ENCODE results near the gene MRPS31. TPM values are rescaled to one million over a fixed set of nuclear protein-coding genes. Genes with fewer than 3 reads are reported as not detected.

MRPS31 gene
- total and polyA plus RNA-seq, 7 experiments from 2014 or later: 15.8 to 63.1 (median 38.2) TPM

- Mint-ChIP-seq H3K27me3 (no peaks in the 10 kb centered on the region), H3K4me1 (peaks cover 8 to 17% (median 14%) of the 10 kb centered on the region in 7 donors), H3K36me3 (no peaks in the 10 kb centered on the region), H3K9me3 (no peaks in the 10 kb centered on the region), H3K4me3 (no peak overlapping the region), H3K27ac (no peak overlapping the region)
- Histone ChIP-seq H3K27me3 (ENCODE audit: control insufficient read depth in 2 of 2, insufficient read depth in 2 of 2, low read length in 2 of 2) (no peaks in the 10 kb centered on the region), H3K9me3 (ENCODE audit: control insufficient read depth in 2 of 3, low read length in 3 of 3) (no peaks in the 10 kb centered on the region), H3K4me3 (ENCODE audit: low read length) (no peak overlapping the region), H3K4me1 (ENCODE audit: control insufficient read depth in 2 of 2, insufficient read depth in 2 of 2, low read length in 2 of 2) (peaks cover 0 to 6% of the 10 kb centered on the region in 2 donors), H3K36me3 (ENCODE audit: control insufficient read depth in 2 of 3, insufficient read depth in 3 of 3, low read length in 3 of 3) (no peaks in the 10 kb centered on the region), H3K27ac (ENCODE audit: low read depth, low read length) (no peak overlapping the region)
- DNase-seq: no peak
- no peak for ATAC-seq
- intact Hi-C loops (cut with micrococcal nuclease): no loop called here
- CTCF ChIA-PET: interaction anchor here (0.6 to 6.1 kb wide), 3 partner anchors 18 to 682 kb away, joined by 3 to 59 read pairs (median 4); no protein-coding TSS in a partner anchor
- POLR2A ChIA-PET: interaction anchor here (0.5 to 1.1 kb wide), 2 partner anchors 9 to 915 kb away, joined by 3 to 4 read pairs; no protein-coding TSS in a partner anchor
These were observed 91.5 kb downstream of the MRPS31 start for GRCh38 chr13:40679480-40679985.

Small RNA genes within 50 kb of the gene (microRNA-seq; reads per million reads assigned to microRNA genes)
- gene MIR320D1 (ENCODE audit: borderline microRNAs expressed) (not detected), gene MIR621 (ENCODE audit: borderline microRNAs expressed) (not detected)

Other genes with a start within 250 kb of the MRPS31 start
- gene FOXO1, start 104.5 kb downstream of the MRPS31 start, total RNA-seq: 10 to 100 TPM; 36.4 to 97.6 (median 93.7) TPM
- 10 to 100 TPM; 66.3 to 71.9 TPM for gene FOXO1, start 104.5 kb downstream of the MRPS31 start, polyA plus RNA-seq
- gene SLC25A15, start 18.4 kb upstream of the MRPS31 start, total RNA-seq: 10 to 100 TPM in 2 of 5 experiments, 1 to 10 TPM in 3; 4.3 to 11.8 (median 9.4) TPM
- 10 to 100 TPM in 1 of 2 donors, 1 to 10 TPM in 1; 6.0 to 10.9 TPM for gene SLC25A15, start 18.4 kb upstream of the MRPS31 start, polyA plus RNA-seq
- gene ELF1, start 248.1 kb upstream of the MRPS31 start, total RNA-seq: 100 to 1,000 TPM; 117 to 193 (median 180) TPM
- 100 to 1,000 TPM; 134 to 142 TPM for gene ELF1, start 248.1 kb upstream of the MRPS31 start, polyA plus RNA-seq